ENCODE measurements around the gene AARSD1.
"Not testable (repeated sequence)": the region's sequence is repeated elsewhere in the genome, so short reads cannot be mapped to it uniquely, and the experiment has no call there.

The AARSD1 gene

GRCh38 chr17:42929497-42929844 lies 34.8 kb downstream of the AARSD1 start:
- TF ChIP-seq CTCF (conservative IDR thresholded peaks at IDR 0.05; ENCODE audit: control insufficient read depth, insufficient read depth, low read depth, low read length), result no peak
- DNase-seq (ENCODE audit: low read depth), result no peak
- H3K4me3 ChIP-seq (ENCODE audit: control insufficient read depth, low read depth, low read length), result no peak overlapping the region

GRCh38 chr17:42928714-42929496 lies 35.3 kb downstream of the AARSD1 start:
- no peak overlapping the region for H3K4me3 ChIP-seq (ENCODE audit: control insufficient read depth, low read depth, low read length)
- peak; percentile 62 for TF ChIP-seq CTCF (conservative IDR thresholded peaks at IDR 0.05; ENCODE audit: control insufficient read depth, insufficient read depth, low read depth, low read length)
- DNase-seq (ENCODE audit: low read depth), result peak; percentile 91

GRCh38 chr17:42924891-42925290 lies 39.4 kb downstream of the AARSD1 start:
- TF ChIP-seq CTCF (conservative IDR thresholded peaks at IDR 0.05; ENCODE audit: control insufficient read depth, insufficient read depth, low read depth, low read length), result no peak
- no peak for DNase-seq (ENCODE audit: low read depth)
- H3K4me3 ChIP-seq (ENCODE audit: control insufficient read depth, low read depth, low read length), result no peak overlapping the region

GRCh38 chr17:42923472-42923871 lies 40.8 kb downstream of the AARSD1 start:
- H3K4me3 ChIP-seq (ENCODE audit: control insufficient read depth, low read depth, low read length); DNase-seq (ENCODE audit: low read depth): not testable (repeated sequence)

- no peak overlapping the region for H3K4me3 ChIP-seq (ENCODE audit: control insufficient read depth, low read depth, low read length)
- TF ChIP-seq CTCF (conservative IDR thresholded peaks at IDR 0.05; ENCODE audit: control insufficient read depth, insufficient read depth, low read depth, low read length), result no peak
- DNase-seq (ENCODE audit: low read depth), result no peak
Measured at GRCh38 chr17:42922294-42922693, 42.0 kb downstream of the AARSD1 start.

GRCh38 chr17:42920922-42921321 lies 43.3 kb downstream of the AARSD1 start:
- H3K4me3 ChIP-seq (ENCODE audit: control insufficient read depth, low read depth, low read length), result no peak overlapping the region
- DNase-seq (ENCODE audit: low read depth), result no peak
- no peak for TF ChIP-seq CTCF (conservative IDR thresholded peaks at IDR 0.05; ENCODE audit: control insufficient read depth, insufficient read depth, low read depth, low read length)

GRCh38 chr17:42920106-42920900 lies 44.0 kb downstream of the AARSD1 start:
- H3K4me3 ChIP-seq (ENCODE audit: control insufficient read depth, low read depth, low read length), result no peak overlapping the region
- no peak for TF ChIP-seq CTCF (conservative IDR thresholded peaks at IDR 0.05; ENCODE audit: control insufficient read depth, insufficient read depth, low read depth, low read length)
- DNase-seq (ENCODE audit: low read depth), result no peak

- not testable (repeated sequence) for DNase-seq (ENCODE audit: low read depth); H3K4me3 ChIP-seq (ENCODE audit: control insufficient read depth, low read depth, low read length)
Measured at GRCh38 chr17:42919522-42920077, 44.7 kb downstream of the AARSD1 start.
